Gastrocnemius medialis (tissue), 4 donors: Measurements from ENCODE around the gene FAH. TPM values are rescaled to one million over a fixed set of nuclear protein-coding genes. Genes with fewer than 3 reads are reported as not detected.

Source experiments
- ATAC-seq, 2 donors: fragments of 150-250 bp; one replicate each; pipeline ENCODE4 v1.9.1; 2016
- DNase-seq, 2 donors: peaks; one replicate each; pipeline ENCODE4 v3.0.0-alpha.2; 2019
- H3K27ac ChIP-seq, 4 donors: fragments of 200-600 bp; sonication (generic); 1 replicate in 1 of 4; 2 replicates in 3 of 4; pipeline ENCODE4 v1.5.1; 2016 to 2018; ENCODE audit warnings: mild to moderate bottlenecking in 2 of 4, moderate library complexity in 1 of 4
- H3K27me3 ChIP-seq, 3 donors: fragments of 200-600 bp; sonication (generic) in 2 of 3; 1 replicate in 1 of 3; 2 replicates in 2 of 3; pipeline versions ENCODE4 v1.5.1 to v1.6.0; 2016 to 2019; ENCODE audit warnings: mild to moderate bottlenecking in 1 of 3, moderate library complexity in 1 of 3
- H3K36me3 ChIP-seq, 2 donors: fragments of 200-600 bp; sonication (generic) in 1 of 2; one replicate each; pipeline ENCODE4 v1.5.1; 2017 to 2018
- H3K4me1 ChIP-seq, 2 donors: fragments of 200-600 bp; sonication (generic) in 1 of 2; one replicate each; pipeline ENCODE4 v1.5.1; 2016 to 2017; ENCODE audit warnings: mild to moderate bottlenecking in 2 of 2
- H3K4me3 ChIP-seq, 4 donors: fragments of 200-600 bp; sonication (generic) in 3 of 4; 1 replicate in 1 of 4; 2 replicates in 3 of 4; pipeline ENCODE4 v1.5.1; 2016 to 2019; ENCODE audit warnings: mild to moderate bottlenecking in 2 of 4
- H3K9me3 ChIP-seq, 3 donors: fragments of 200-600 bp; sonication (generic) in 2 of 3; 1 replicate in 1 of 3; 2 replicates in 2 of 3; pipeline ENCODE4 v1.5.1; 2016 to 2019
- POLR2A ChIP-seq, 2 donors: fragments of 450-650 bp; IDR thresholded peaks; one replicate each; pipeline ENCODE4 v1.6.1; 2017; ENCODE audit warnings: antibody characterized with exemption in 2 of 2, mild to moderate bottlenecking in 2 of 2, moderate library complexity in 2 of 2
- in situ Hi-C, 4 donors: fragments of 200-750 bp; cut with MboI; loops; one replicate each; pipeline versions ENCODE4 v1.15.0 to v1.8.0; 2017; ENCODE audit warnings: low sequenced_read_pairs in 4 of 4
- intact Hi-C: fragments of 100-400 bp; cut with DNase I; formaldehyde crosslinking; loops from one replicate; pipeline ENCODE4 v1.15.1; 2023; ENCODE audit warnings: low total_unique reads
- total RNA-seq, 4 donors: library from RNA; depleted of rRNA; stranded (reverse); fragments of >200 nt; gene quantifications; one replicate each; pipeline versions ENCODE4 v1.1.0 to v1.2.3, GENCODE V29; 2016
- TF ChIP-seq, protein P1 (sequence below), 5 experiments: fragments of 450-650 bp in 3 of 5; fragments of 200-600 bp in 2 of 5; sonication (generic) in 2 of 5; IDR thresholded peaks in 4 of 5; conservative IDR thresholded peaks in 1 of 5; 1 replicate in 4 of 5; 2 replicates in 1 of 5; pipeline ENCODE4 v1.5.1; 2016 to 2019; ENCODE audit warnings: antibody characterized with exemption in 5 of 5, mild to moderate bottlenecking in 3 of 5, moderate library complexity in 3 of 5

FAH gene
- total RNA-seq, 4 donors from 2014 or later, result 7.7 to 16.7 (median 12.3) TPM

DNA sequence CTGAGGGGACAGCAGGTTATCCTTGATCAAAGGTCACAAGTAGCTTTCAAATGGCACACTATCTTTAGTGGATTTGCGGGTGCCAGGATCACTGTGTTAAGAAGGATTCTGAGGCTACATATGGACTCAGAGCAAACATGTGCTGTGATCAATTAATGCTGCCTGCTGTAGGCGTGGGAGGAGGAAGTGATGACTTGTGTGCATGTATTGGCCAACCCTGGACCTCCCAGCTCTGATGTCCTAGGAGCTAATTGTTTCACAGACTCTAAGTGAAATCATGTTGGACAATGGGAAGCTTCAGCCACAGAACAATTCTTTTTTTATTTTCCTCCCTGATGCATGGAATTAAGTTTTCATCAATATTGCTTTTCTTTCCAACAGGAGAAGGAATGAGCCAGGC is 24.4 kb downstream of the FAH start:
- H3K27ac ChIP-seq, result peak overlapping the region in 2 of 4 donors; percentile 94 to 95
- no peak for DNase-seq
- H3K4me1 ChIP-seq, result peaks cover 24 to 27% of the 10 kb centered on the region in 2 donors
- ATAC-seq, result no peak
- in situ Hi-C loops (loop anchor here in 1 of 4 donors (10.0 kb wide), 1 partner anchor 282 kb away; the partner anchor contains the start of gene MTHFS), intact Hi-C loops (loop anchor here (5.0 kb wide), 1 partner anchor 35 kb away; no protein-coding TSS in a partner anchor)
- no peak overlapping the region for H3K4me3 ChIP-seq
- no peaks in the 10 kb centered on the region for H3K27me3 ChIP-seq
- no peaks in the 10 kb centered on the region for H3K9me3 ChIP-seq
- H3K36me3 ChIP-seq, result peaks cover 0 to 18% of the 10 kb centered on the region in 2 donors
- TF ChIP-seq POLR2A (IDR thresholded peaks at IDR 0.05), result no peak
- TF ChIP-seq, protein P1, sequence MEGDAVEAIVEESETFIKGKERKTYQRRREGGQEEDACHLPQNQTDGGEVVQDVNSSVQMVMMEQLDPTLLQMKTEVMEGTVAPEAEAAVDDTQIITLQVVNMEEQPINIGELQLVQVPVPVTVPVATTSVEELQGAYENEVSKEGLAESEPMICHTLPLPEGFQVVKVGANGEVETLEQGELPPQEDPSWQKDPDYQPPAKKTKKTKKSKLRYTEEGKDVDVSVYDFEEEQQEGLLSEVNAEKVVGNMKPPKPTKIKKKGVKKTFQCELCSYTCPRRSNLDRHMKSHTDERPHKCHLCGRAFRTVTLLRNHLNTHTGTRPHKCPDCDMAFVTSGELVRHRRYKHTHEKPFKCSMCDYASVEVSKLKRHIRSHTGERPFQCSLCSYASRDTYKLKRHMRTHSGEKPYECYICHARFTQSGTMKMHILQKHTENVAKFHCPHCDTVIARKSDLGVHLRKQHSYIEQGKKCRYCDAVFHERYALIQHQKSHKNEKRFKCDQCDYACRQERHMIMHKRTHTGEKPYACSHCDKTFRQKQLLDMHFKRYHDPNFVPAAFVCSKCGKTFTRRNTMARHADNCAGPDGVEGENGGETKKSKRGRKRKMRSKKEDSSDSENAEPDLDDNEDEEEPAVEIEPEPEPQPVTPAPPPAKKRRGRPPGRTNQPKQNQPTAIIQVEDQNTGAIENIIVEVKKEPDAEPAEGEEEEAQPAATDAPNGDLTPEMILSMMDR (IDR thresholded peaks at IDR 0.05 in 4 of 5, conservative IDR thresholded peaks at IDR 0.05 in 1 of 5), result no peak

DNA sequence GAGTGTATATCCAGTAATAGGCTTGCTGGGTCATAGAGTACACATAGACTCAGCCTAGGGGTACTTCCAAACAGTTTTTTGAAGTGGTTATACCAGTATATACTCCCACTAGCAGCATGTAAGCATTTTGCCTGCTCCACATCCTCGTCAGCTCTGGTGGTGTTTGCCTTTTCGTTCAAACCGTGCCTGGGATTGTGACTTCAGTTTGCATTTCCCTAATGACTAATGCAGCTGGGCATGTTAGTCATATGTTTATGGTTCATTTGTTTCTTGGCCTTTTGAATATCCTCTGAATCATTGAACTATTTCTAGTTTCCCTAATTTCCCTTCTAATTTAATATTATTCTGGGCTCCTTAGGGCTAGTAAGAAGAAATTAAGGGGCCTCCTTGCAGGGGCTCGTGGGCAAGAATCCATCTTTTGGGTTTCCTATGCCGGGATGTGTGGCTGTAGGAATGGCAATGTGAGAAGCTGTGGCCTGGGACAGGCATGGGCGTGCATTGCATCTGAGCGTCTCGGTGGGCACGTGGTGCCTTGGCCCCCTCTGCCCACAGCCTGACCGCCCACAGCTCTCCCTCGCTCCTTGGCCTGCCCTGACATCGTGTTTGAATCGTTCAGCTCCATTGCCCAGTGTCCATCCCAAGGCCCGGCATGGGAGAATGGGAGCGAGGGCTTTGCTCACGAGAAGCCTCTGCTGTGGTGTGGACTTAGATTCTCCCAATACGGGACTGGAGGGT is 26.4 kb downstream of the FAH start:
- peaks cover 23 to 34% of the 10 kb centered on the region in 2 donors for H3K4me1 ChIP-seq
- DNase-seq, result no peak
- peak overlapping the region; percentile 11 to 67 (median 28) for H3K27ac ChIP-seq
- H3K36me3 ChIP-seq, result peaks cover 0 to 20% of the 10 kb centered on the region in 2 donors
- intact Hi-C loops, result loop anchor here (5.0 kb wide), 1 partner anchor 33 kb away; no protein-coding TSS in a partner anchor
- H3K4me3 ChIP-seq, result no peak overlapping the region
- no peaks in the 10 kb centered on the region for H3K27me3 ChIP-seq
- H3K9me3 ChIP-seq, result no peaks in the 10 kb centered on the region
- TF ChIP-seq, protein P1 (IDR thresholded peaks at IDR 0.05 in 4 of 5, conservative IDR thresholded peaks at IDR 0.05 in 1 of 5), result no peak
- peak in 1 of 2 donors; percentile 50 for TF ChIP-seq POLR2A (IDR thresholded peaks at IDR 0.05)
- in situ Hi-C loops, result loop anchor here in 1 of 4 donors (10.0 kb wide), 1 partner anchor 284 kb away; the partner anchor contains the start of gene MTHFS
- peak in 1 of 2 donors; percentile 27 for ATAC-seq

DNA sequence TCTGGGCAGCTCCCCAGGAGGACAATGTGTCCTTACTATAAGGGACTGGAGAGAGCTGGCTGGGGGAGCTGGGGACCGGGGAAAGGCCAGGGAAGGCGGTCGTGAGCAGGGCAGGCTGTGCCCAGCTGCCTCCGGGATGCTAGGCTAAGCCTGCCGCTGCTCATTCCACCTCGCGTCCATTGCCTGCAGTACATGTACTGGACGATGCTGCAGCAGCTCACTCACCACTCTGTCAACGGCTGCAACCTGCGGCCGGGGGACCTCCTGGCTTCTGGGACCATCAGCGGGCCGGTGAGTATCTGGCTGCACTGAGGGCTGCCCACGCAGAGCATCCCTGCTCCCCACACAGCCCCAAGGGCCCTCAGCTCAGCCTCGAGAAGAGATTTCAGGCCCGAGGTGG is 27.1 kb downstream of the FAH start:
- Histone ChIP-seq H3K27me3 (no peaks in the 10 kb centered on the region), H3K36me3 (peaks cover 0 to 20% of the 10 kb centered on the region in 2 donors), H3K27ac (peak overlapping the region in 1 of 4 donors; percentile 67), H3K4me3 (no peak overlapping the region), H3K9me3 (no peaks in the 10 kb centered on the region), H3K4me1 (peaks cover 17 to 28% of the 10 kb centered on the region in 2 donors)
- no peak for DNase-seq
- ATAC-seq, result no peak
- intact Hi-C loops, result loop anchor here (5.0 kb wide), 1 partner anchor 32 kb away; no protein-coding TSS in a partner anchor
- in situ Hi-C loops, result loop anchor here in 1 of 4 donors (10.0 kb wide), 1 partner anchor 285 kb away; the partner anchor contains the start of gene MTHFS
- no peak for TF ChIP-seq POLR2A (IDR thresholded peaks at IDR 0.05)
- TF ChIP-seq, protein P1 (IDR thresholded peaks at IDR 0.05 in 4 of 5, conservative IDR thresholded peaks at IDR 0.05 in 1 of 5), result no peak

DNA sequence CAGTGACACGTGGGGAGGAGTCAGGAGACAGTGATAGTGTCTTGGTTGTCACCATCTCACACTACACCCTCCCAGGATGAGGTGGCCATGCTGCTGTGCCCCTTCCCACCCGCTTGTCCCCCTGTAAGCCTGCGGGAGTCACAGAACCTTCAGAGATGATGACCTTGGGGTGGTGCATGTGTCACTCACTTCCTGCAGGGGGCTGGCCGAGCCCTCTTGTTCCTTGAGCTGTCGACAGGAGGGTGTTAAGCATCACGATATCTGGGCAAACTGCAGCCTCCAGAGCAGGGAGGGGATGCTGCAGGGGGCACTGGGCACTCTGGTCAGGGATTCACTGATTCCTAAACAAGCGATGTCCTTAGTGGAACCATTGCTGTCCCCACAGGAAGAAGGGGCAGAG is 27.7 kb downstream of the FAH start:
- Histone ChIP-seq H3K4me1 (peaks cover 13 to 23% of the 10 kb centered on the region in 2 donors), H3K27ac (no peak overlapping the region), H3K4me3 (no peak overlapping the region), H3K36me3 (peaks cover 0 to 20% of the 10 kb centered on the region in 2 donors), H3K9me3 (no peaks in the 10 kb centered on the region), H3K27me3 (no peaks in the 10 kb centered on the region)
- ATAC-seq (no peak), DNase-seq (no peak)
- in situ Hi-C loops, result no loop called here
- TF ChIP-seq POLR2A (IDR thresholded peaks at IDR 0.05), result no peak
- TF ChIP-seq, protein P1 (IDR thresholded peaks at IDR 0.05 in 4 of 5, conservative IDR thresholded peaks at IDR 0.05 in 1 of 5), result no peak
- intact Hi-C loops, result no loop called here
